GM21717 (cell line): ENCODE data around the gene LYST.

Experiments used
- ATAC-seq: cut with Tn5 transposase; IDR thresholded peaks from one replicate; pipeline ENCODE4 v1.9.1; 2021; ENCODE audit warnings: mild to moderate bottlenecking, moderate library complexity; ENCODE audit not compliant: unreplicated experiment

LYST gene

GRCh38 chr1:235888119-235888643 is 21.5 kb upstream of the LYST start:
- ATAC-seq, result peak; percentile 85

DNA sequence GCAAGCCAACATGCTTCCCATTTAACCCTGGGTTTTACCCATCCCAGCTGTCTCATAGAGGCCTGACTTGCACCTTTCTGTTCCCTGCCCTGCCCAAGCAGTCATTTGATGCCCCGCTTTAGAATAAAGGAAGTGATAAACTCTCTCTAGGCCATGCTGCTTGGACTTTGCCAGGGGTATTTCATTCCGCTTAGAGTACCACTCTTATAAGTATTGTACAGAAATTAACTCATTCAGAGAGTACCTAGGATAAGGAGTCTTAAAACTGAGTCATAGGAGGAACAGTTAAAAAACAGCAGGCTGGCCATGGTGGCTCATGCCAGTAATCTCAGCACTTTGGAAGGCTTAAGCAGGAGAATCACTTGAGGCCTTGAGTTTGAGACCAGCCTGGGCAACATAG is 21.0 kb upstream of the LYST start:
- ATAC-seq, result no peak

DNA sequence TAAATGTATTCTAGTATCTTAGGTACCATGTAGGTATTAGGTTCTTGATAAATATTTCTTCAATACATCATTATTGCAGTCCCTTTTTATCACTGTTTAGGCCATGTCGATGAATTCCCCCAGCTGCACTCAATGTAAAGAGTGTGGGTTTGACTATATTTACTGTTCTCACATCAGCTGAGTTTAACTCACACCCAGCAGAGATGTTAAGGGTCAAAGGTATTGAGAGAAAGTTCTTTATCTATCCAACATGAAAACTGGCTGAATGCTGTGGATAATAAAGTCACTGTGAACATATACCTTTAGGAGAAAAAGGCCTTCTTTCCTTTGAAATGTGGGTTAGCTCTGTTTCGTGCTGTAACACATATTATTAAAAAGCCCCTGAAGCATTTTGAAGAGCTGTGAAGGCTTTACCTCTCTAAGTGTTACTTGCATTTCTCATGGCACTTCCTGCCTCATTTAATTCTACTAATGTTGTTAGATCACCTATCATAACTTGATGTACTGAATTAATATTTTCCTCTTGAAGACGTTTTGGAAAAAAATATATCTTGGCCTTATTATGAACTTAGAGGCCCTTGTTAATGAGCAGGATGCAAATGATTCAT is 19.1 kb upstream of the LYST start:
- no peak for ATAC-seq

- ATAC-seq, result no peak
Observed at GRCh38 chr1:235883261-235883927, 16.7 kb upstream of the LYST start.

- no peak for ATAC-seq
Observed at GRCh38 chr1:235882816-235883215, 16.1 kb upstream of the LYST start.

- no peak for ATAC-seq
Observed at GRCh38 chr1:235881930-235882700, 15.4 kb upstream of the LYST start.

DNA sequence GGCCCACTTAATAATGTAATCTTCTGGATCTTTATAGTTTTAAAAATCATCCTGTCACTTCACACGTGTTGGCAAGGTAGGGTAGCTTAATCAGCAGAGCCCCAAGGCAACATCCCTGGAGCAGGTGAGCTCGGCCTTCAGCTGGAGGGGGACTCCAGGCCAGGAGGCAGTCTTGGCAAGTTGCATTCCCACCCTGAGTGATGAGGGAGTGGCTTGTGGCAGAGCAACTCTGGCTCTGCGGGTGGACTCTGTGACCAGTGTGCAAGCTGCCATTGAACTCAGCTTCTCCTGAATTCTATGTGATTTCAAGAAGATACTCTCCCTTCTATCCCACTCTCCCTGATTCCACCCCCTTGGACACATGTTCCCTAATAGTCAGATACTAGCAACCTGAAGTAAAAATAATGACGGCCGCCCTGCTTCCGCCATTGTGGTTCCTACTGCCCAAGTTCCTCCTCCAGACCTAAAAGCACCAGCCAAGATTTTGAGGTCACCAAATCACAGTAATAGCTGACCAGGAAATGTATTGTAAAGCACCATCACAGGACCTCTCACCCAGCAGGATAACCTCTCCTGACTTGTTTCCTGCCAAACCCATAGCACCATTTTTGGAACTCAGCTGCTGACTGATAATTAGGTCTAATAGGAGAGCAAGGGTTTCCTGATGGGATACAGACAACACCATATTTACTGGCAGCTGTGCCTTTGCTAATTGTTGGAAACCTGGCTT is 11.5 kb upstream of the LYST start:
- no peak for ATAC-seq

DNA sequence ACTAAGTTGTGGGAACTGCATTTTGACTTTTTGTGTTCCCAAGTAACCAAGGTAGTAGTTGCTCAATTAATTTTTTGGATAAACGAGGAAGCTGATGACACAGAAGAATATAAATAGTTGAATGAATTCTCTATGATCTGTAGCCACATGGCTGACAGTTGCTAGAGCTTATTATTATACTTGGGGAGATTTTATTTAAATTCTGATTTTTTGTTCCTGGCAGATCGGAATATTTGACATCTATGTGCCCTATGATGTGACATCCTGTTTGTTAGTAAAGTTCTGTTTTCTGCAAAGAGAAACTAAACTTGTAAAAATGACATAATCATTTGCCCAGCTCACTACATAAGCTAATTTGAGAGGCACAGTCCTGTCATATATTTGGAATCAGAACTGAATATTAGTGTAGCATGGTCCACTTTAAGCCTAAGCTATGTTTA is 9.7 kb upstream of the LYST start:
- no peak for ATAC-seq

- ATAC-seq, result no peak
Observed at GRCh38 chr1:235875036-235875597, 8.4 kb upstream of the LYST start.

DNA sequence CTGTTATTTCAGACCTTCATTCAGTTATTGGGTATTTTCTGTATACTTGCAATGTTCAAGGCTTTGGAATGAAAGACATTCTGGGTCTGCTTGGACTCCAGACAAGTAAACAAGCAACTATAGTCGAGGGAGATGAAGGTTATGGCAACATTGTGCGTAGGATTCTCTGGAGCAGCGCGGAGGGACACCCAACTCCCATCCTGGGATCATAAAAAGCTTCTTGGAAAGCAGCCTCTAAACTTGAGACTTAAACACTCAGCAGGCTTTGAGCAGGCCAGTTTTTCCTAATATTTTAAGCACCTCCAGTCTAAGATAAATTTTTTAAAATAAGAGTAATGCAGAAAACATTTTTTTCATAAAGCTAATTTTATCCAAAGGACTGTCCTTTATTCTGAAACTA is 7.6 kb upstream of the LYST start:
- no peak for ATAC-seq

GRCh38 chr1:235873571-235873970 is 6.9 kb upstream of the LYST start:
- ATAC-seq, result no peak

GRCh38 chr1:235873045-235873444 is 6.3 kb upstream of the LYST start:
- no peak for ATAC-seq

GRCh38 chr1:235872270-235872669 is 5.6 kb upstream of the LYST start:
- no peak for ATAC-seq

DNA sequence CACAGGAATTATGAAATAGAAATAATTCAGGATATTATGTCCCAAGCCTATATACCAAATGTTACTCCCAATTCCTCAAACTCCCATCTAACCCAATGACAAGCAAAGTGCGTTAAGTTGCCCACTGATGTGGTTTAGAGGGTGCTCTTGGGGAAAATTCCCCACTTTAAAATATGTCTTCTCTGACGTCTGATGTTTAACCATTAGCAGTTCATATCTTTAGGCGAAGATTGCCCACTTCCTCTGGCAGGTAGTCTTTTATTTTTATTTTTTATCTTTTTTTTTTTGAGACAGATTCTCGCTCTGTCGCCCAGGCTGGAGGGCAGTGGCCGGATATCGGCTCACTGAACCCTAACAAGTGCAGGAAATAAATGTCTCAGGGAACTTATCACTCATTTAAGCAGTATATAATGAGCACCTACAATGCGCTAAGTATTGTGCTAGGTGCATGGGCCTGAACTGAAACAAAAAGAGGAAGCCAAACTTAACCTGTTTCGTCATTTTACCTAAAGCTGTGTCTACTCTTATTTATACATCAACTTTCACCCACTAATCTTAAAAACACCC is 1.3 kb upstream of the LYST start:
- peak; percentile 27 for ATAC-seq

DNA sequence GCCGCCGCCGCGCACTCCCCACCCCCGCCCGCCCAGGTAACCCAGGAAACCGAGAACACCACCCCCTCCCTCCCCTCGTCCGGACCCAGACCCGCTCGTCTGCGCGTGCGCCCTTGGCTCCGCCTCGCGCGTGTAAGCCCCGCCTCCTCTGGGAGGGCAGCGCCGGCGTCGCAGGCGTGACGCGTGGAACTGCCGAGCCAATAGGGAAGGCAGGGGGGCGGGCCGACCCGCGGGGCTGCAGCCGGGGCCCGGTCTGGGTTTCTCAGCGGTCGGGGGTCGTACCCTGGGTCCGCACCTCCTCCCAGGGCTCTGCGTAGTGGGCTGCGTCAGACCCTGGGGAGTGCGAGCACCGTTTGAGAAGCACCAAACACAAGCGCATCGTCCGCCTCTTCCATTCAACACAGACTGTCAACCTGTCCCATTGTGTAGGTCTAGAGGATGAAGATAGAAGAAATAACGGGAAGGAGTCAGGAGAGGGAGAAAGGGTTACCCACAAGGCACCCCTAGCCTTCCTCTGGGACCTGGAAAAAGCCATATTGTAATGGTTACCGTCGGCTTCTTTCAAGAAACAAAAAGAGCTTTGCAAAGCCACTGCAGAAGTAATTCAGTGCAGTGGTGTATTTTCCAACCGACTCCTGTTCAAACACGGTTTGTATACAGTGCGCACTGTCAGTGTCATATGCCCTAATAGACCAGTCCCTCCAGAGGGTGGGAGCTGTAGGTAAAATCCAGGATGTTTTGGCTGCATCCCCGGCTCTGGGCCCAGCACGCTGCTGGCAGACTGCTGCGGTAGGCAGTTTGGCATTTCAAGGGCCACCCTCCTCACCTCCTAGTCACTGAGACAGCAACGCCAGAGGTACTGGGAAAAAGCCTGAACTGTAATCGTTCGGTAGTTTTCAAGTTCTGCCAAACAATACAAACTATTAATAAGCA is 473 bp upstream of the LYST start:
- peak; percentile 63 for ATAC-seq

DNA sequence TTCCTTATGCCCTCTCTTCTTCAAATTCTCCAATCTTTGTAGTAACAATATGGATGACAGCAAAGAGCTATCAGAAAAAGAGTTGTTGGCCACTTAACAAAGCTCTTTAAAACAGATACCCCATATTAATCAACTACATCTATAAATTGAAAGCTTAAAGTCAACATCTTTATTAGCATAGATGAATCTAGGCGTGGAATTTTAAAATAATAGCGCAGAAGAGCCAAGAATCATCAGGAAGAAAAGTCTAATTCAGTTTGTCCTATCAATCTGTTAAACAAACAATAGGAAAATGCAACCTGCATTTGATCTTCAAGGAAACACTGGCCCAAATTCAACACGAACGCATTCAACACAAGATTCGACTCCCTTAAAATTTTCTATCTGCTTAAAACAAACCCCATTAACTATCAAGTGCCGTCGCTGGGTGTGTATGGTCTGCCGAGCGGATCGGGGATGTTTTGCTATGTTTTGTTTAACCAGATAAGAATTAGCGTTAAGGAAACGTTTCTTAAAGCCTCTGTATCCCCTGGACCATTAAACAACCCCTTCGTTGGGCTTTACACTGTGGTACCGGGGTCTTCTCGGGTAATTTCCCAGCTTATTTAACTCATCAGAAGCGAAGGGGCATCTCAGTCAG is 1.0 kb downstream of the LYST start:
- ATAC-seq, result peak; percentile 1

- ATAC-seq, result no peak
Observed at GRCh38 chr1:235864931-235865525, 1.7 kb downstream of the LYST start.

- ATAC-seq, result no peak
Observed at GRCh38 chr1:235864469-235864868, 2.2 kb downstream of the LYST start.

- no peak for ATAC-seq
Observed at GRCh38 chr1:235863699-235864093, 3.0 kb downstream of the LYST start.
